NCI-H2029 treated with DMSO at 0.1 percent for 48 hours (cell line): ENCODE results near the gene IKZF3.
"Not testable (repeated sequence)": the region's sequence is repeated elsewhere in the genome, so short reads cannot be mapped to it uniquely, and the experiment has no call there.

Experiments used
- DNase-seq: peaks from one replicate; lab custom pipeline; 2025; lab: John Stamatoyannopoulos, UW

Gene IKZF3

GRCh38 chr17:39781031-39781860 is 82.9 kb downstream of the IKZF3 start:
- DNase-seq: no peak

GRCh38 chr17:39777534-39778365 is 86.4 kb downstream of the IKZF3 start:
- no peak for DNase-seq

GRCh38 chr17:39776252-39776651 is 87.9 kb downstream of the IKZF3 start:
- no peak for DNase-seq

GRCh38 chr17:39775031-39775430 is 89.1 kb downstream of the IKZF3 start:
- DNase-seq: no peak

- no peak for DNase-seq
These were observed 90.1 kb downstream of the IKZF3 start for GRCh38 chr17:39774047-39774446.

GRCh38 chr17:39772987-39773934 is 90.9 kb downstream of the IKZF3 start:
- no peak for DNase-seq

GRCh38 chr17:39772415-39772814 is 91.7 kb downstream of the IKZF3 start:
- DNase-seq: no peak

GRCh38 chr17:39769974-39770587 is 94.0 kb downstream of the IKZF3 start:
- peak; percentile 21 for DNase-seq

- DNase-seq: no peak
These were observed 97.0 kb downstream of the IKZF3 start for GRCh38 chr17:39767147-39767546.

GRCh38 chr17:39765766-39766165 is 98.3 kb downstream of the IKZF3 start:
- DNase-seq: no peak

GRCh38 chr17:39765175-39765574 is 98.9 kb downstream of the IKZF3 start:
- DNase-seq: no peak

GRCh38 chr17:39764171-39764570 is 99.9 kb downstream of the IKZF3 start:
- not testable (repeated sequence) for DNase-seq

- no peak for DNase-seq
These were observed 100.9 kb downstream of the IKZF3 start for GRCh38 chr17:39763051-39763820.

- no peak for DNase-seq
These were observed 102.1 kb downstream of the IKZF3 start for GRCh38 chr17:39761861-39762496.

GRCh38 chr17:39759204-39759603 is 104.9 kb downstream of the IKZF3 start:
- DNase-seq: no peak

GRCh38 chr17:39757931-39758873 is 105.9 kb downstream of the IKZF3 start:
- DNase-seq: no peak

- DNase-seq: no peak
These were observed 106.9 kb downstream of the IKZF3 start for GRCh38 chr17:39757176-39757662.

GRCh38 chr17:39756380-39757079 is 107.6 kb downstream of the IKZF3 start:
- no peak for DNase-seq
